Hypothalamus (tissue), 51 donors: ENCODE data around the gene FGGY.
"Not testable (repeated sequence)": the region's sequence is repeated elsewhere in the genome, so short reads cannot be mapped to it uniquely, and the experiment has no call there.

Experiments used
- DNase-seq, 51 donors: peaks; one replicate each; lab custom pipeline; 2025; lab: John Stamatoyannopoulos, UW

Gene FGGY

DNA sequence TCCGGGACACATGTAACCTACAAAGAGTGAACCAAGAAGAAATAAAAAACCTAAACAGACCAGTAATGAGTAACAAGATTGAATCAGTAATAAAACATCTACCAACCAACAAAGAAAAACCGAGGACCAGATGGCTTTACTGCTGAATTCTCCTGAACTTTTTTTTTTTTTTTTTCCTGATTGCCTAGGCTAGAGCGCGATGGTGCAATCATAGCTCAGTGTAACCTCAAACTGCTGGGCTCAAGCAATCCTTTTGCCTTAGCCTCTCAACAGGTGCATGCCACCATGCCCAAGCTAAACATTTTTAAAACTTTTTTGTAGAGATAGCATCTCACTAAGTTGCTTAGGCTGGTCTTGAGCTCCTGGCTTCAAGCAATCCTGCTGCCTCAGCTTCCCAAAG is 11.2 kb upstream of the FGGY start:
- no peak for DNase-seq

DNA sequence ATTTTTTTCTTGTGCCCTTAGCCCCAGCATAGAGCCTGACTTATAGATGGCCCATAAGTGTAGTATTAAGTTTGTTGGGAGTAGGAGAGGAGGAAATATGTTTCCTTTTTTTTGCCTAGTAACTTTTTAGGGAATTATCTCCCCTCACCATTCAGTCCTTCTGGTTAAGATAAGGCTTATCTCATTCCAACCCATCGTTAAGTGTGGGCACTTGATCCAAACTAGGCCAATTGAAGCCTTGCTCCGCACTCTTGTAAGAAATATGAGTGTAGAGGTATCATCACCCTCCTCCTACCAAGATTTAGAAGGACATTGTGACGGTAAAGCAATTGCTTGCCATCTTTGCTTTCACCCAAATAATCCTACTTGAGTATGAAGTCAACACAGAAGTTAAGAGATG is 8.8 kb upstream of the FGGY start:
- DNase-seq, result no peak

DNA sequence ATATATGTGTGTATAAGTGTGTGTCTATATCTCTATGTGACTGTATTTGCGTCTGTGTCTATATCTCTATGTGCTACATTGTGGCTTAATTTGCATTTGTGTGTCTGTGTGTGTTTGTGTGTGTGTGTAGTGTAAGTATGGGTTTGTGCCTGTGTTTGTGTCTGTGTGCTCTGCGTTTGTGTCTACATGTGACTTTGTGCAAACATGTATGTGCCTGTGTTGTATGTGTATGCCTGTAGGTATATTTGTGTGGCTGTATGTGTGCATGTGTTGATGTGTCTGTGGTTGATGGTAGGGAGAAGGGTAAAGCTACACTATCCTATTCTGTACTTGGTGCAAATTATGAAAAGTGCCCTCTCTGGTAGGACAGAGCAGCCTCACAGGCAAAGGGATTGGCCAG is 7.3 kb upstream of the FGGY start:
- no peak for DNase-seq

DNA sequence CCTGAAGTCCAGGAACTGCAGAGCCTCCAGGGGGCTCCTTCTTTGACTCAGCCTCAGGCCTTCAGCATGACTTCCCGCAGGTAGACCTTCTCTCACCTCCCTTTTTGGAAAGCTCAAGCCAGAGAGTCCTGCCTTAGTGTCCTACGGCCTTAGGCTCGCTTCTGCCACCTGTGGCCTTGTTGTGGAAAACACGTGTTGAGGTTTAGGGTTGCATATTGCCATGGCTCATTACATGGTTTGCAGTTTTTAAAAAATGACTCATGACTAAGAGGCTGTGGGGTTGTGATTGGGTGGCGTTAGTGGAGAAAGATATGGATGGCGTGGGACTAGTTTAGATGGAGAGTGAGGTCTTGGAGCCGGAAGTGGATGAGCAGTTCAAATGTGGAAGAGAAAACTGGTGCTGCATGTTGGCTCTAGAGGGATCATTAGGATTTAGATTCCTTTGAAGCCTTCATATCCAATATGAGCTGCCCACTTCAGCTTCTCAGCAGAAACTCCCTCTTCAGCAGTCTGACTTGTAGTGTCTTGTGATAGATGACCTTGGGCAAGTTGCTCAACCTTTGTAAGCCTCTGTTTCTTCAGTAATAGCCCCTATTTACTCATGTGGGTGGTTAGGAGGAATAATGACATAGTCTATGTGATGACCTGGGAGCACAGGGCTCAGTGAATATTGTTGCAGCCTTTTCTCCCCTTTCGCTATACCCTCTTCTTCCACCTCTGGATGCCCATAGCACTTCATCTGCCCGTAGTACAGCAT is 6.5 kb upstream of the FGGY start:
- DNase-seq, result no peak

DNA sequence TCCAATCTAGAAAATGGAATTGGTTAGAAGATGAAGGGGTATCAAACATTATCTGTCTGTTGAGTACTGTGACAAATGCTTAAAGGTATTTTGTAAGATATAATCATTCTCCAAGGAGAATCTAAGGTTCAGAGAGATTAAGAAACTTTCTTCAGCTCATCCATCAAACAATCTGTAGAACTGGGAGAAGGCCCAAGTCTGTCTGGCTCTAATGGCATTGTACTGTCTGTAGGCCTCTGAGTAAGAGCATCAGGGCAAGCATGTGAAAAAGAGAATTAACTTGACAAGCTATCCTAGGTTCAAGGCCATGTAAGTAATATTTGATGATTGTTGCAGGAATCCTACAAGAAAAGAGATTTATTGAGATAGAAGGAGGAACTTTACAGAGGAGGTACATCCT is 5.3 kb upstream of the FGGY start:
- DNase-seq, result no peak

DNA sequence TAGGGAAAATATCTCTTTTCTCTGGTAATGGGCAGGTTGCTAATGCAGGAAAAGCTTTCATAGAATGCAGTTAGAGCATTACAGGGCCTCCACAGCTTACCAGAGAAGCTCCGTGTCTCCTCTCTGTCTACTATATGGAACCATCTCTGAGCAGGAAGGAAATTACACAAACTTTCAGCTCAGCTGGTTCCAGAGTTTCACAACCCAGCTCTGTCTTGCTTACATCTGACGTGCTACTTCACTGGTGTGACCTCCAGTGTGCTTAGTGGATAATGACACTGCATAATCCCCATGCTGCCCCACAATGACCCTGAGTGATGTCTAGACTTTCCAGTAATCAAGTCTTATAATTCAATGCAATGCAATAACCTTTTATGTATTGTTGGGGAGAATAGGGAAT is 4.3 kb upstream of the FGGY start:
- DNase-seq, result peak in 13 of 51 donors; percentile 5 to 41 (median 18)

DNA sequence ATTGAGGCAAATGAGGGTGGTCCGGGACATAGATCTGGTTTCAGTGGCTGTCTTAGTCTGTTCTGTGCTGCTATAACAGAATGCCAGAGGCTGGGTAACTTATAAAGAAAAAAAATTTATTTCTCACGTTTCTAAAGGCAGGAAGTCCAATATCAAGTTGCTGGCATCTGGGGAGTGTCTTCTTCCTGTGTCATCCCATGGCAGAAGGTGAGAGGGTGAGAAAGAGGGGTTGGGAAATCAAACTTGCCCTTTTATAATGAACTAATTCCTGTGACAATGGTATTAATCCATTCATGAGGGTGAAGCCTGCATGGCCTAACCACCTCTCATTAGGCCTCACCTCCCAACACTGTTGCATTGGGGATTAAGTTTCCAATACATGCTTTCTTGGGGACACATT is 3.7 kb upstream of the FGGY start:
- DNase-seq, result no peak

DNA sequence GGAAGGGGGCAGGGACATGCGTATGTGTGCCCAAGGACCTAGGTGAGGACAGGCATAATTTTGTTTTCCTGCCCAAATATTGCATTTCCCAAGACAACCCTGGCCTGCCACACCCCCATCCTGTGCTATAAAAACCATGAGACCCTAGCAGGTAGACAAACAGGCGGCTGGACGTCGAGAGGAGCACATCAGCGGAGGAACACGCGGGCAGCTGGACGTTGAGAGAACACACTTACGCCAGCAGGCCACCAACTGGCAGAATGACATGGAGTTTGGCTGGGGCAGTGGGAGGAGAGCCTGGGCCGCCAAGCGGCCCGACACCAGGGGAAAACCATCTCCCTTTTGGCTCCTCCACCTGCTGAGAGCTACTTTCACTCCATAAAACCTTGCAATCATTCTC is 3.0 kb upstream of the FGGY start:
- DNase-seq, result no peak

DNA sequence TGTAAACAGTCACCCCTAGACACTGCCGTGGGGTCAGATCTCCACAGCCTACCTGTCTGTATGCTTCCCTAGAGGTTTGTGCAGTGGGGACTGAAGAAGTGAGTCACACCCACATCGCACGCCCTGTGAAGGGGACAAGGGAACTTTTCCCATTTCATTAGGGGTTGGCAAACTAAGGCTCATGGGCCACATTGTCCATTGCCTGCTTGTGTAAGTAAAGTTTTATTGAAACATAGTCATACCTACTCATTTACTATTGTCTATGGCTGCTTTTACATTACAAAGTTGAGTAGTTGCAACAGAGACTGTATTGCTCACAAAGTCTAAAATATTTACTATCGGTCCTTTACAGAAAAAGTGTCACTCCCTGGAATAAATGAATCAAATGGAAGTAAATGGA is 2.5 kb upstream of the FGGY start:
- no peak for DNase-seq

DNA sequence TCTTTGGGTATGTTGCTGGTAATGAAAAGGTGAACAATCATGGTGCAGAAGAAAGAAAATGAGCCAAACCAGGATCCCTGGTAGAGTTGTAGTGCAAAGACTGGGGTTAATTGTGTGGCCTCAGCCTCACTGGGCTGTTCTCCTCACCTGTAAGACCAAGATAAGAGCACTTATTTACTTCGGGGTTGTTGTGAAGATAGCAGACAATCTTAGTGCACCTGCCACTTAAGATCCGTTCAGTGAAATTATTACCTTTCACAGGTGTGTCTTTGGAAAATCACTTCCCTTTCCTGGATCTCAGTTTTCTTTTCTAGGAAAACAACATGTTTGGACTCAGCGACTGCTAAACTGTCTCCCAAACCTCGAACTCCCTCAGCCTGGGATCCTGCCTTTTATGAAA is 1.3 kb upstream of the FGGY start:
- no peak for DNase-seq

DNA sequence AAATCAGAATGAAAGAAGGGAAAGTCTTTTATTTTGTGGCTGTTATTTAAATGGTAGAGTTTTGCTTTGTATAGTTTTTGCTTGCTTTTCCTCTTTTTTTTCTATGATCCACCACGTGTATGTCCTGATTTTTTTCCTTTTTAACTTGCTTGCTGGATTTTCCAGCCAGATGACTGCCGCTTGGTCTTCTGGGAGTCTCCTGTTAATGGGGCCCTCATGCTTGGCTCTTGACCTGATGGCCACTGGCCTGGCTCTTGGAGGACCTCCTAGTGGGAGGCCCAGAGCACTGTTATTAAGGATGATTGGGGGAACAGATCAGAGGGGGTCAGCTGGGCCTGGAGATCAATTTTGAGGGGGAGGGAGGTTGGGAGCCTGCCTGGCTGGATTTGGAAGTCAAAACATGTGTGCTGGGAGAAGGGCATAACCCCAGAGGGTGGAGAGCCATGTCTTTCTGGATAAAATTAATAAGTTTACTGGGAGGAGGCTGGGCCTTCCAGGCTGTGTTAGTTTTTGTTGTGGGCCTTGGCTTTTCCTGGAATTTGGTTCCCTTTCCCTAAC is 1.2 kb downstream of the FGGY start:
- peak in 2 of 51 donors; percentile 4 to 5 for DNase-seq

DNA sequence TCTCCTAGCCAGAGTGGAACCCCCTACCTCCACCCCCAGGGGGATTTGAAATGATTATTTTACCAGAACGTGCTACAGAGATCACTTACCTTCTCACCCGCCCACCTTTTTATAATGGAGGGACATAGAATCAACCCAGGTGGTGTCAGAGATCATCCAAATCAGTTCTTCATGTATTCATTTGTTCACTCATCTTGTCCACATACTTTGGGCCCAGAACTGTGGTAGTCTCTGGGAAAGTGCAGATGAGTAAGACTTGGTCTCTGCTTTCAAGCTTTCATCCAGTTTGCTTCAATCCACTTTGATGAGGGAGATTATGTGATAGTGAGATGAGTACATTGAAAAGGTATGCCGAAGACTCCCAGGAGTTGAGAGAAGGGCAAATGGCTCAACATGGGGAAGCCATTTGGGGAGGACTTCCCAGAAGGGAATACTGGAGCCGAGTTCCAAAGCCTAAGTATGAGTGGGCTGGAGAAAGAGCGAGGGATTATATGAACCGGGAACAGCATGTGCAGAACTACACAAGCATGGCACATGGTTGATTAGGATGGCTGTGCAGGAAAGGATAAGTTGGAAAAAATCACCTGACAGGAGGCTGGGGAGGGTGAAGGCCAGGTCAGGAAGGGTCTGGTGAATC is 1.9 kb downstream of the FGGY start:
- no peak for DNase-seq

DNA sequence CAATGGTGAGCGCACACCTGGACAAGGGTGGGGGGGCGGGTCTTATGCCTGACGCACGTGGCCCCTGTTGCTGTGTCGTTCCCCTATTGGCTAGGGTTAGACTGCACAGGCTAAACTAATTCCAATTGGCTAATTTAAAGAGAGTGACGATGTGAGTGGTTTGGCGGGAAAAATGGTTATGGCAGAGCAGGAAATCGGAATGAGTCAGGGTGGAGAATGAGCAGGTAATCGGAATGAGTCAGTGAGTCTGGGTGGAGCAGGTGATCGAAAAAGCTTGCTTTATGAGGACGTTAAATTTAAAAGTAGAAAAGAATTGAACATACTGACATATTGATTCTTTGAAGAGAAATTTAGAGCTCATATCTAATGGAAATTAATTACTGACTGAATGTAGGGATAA is 2.8 kb downstream of the FGGY start:
- not testable (repeated sequence) for DNase-seq

DNA sequence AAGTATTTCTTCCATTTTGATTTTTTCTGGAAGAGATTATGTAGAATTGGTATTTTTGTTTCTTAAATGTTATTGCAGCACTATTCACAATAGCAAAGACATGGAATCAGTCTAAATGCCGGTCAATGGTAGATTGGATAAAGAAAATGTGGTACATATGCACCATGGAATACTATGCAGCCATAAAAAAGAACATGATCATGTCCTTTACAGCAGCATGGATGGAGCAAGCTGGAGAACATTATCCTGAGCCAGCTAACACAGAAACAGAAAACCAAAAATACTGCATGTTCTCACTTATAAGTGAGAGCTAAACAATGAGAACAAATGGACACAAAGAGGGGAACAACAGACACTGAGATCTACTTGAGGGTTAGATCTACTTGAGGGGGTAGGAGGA is 5.4 kb downstream of the FGGY start:
- no peak for DNase-seq

DNA sequence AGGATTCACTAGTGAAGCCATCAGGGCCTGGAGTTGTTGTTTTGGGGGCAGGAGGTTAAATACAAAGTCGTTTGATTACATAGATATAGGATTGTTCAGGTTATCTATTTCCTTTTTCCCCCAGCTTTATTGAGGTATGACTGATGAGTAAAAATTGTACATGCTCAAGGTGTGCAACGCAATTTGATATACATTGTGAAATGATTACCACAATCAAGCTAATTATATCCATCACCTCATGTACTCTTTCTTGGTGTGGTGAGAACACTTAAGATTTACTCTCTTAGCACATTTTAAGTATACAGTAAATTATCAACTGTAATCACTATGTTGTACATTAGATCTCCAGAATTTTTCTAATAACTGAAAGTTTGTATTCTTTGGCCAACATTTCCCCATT is 6.0 kb downstream of the FGGY start:
- DNase-seq, result no peak

DNA sequence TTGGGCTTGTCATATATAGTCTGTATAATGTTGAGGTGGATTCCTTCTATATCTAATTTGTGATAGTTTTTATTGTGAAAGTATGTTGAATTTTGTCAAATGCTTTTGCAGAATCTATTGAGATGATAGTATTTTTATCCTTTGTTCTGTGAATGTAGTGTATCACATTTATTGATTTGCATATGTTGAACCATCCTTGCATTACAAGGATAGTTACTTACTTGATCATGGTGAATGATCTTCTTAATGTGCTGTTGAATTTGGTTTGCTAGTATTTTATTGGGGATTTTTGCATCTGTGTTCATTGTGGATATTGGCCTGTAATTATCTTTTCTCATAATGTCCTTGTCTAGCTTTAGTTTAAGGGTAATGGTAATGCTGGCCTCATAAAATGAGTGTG is 8.3 kb downstream of the FGGY start:
- DNase-seq, result no peak

DNA sequence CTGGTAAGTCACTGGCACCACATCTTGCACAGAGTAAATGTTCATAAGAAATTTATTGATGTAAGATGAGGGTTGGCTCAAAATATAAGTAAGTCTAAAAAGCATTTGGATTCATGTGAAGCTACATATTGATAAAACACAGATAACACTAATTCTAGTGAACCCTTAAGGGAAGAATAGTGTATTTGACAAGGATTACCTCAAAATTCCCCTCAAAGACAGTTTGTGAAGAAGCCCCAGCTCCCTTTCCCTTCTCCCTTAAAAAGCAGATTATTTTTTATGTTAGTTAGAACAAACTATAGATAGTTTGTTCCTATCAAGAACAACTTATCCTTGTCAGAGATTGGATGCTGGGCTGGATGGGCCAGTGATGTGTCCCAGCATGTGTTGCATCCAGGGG is 10.7 kb downstream of the FGGY start:
- no peak for DNase-seq

DNA sequence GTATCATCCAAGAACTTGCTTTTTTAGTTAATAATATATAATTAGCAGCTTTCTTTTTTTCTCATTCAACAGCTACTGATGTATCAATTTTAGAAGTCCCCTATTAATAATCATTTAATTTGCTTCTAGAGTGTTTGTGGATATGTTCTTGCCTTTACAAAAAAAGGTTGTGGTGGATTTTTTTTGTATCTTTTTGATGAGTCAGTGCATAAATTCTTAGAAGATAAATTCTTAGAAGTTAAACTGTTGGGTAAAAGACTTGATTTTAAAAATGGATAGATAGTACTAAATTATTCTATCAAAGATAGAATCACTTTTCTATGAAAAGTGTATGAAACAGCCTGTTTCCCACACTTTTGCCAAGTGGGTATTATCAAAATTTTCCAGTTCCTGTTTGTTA is 11.9 kb downstream of the FGGY start:
- no peak for DNase-seq

DNA sequence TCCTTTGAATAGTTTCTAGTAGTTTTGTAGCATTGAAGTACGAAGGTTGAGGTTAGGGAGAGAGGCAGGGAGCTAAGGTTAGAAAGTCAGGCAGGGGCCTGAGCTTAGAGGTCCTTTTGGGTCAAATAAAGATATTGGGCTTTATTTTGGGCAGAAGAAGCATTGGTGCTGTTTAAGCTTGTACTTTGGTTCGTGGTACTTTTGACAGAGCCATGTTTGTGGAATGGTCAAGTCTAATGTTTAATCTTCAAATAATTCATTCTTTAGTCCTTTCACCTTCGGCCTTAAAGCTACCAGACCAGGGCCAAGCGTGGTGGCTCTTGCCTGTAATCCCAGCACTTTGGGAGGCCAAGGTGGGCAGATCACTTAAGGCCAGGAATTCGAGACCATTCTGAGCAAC is 12.5 kb downstream of the FGGY start:
- no peak for DNase-seq

DNA sequence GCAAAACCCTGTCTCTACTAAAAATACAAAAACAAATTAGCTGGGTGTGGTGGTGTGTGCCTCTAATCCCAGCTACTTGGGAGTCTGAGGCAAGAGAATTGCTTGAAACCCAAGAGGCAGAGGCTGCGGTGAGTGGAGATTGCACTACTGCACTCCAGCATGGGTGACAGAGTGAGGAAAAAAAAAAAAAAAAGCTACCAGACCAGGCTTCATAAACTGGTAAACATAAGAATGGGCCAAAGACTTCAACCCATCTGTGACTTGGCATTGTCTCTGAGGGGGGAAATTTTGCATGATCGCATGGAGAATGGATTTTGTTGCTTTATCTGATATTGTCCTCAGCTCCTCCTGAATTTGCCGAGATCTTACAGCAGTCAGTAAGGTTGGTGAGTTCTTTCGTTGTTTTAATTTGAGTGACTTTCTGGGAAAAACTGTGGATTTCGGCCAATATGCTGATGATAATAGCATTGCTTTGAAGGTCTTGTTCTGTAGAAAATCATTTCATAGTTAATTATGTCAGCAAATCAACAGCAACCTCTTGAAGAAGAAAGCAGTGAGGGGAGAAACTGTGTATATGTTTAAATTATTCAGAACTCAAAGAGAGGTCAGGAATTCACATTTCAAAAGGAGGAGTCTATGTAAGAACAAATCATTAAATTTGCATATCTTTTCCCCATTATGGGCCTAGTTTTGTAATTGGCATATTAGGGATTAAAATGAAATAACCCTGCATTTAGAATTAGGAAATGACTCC is 13.1 kb downstream of the FGGY start:
- no peak for DNase-seq

DNA sequence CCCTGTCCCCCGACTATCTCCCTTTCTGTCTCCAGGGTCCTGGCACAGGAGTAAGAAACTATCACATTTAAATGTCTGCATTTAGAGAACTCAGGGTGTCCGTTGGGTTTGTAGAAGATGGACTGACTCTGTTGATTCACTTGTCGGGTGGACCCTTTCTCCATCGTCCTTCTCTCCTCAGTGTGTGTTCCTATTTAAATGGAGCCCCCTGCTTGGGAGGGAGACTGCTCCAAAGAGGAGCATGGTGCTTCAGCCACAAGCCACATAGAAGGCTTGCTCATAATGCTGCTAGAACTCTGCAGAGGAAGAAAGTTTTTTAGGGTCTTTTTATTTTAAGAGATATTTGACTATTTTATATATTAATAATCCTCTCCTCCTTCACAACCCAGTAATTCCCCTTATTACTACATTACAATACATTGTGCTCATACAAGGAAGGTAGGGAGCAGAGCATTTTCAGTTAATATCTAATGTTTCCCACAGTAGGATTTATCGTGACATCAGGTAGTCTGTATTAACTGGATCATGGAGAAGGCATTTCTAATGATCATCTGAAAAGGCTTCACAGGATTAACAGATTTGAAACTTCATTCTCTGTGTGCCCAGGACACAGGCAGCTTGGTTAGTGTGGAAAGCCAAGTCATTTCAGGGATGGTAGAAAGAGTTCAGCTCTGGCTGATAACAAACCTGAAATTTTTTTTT is 13.8 kb downstream of the FGGY start:
- DNase-seq, result no peak
